ENCODE measurements around the gene INIP.
A peak's percentile ranks its signal among the peaks of the same experiment; 100 is the strongest.
"Not testable (repeated sequence)": the region's sequence is repeated elsewhere in the genome, so short reads cannot be mapped to it uniquely, and the experiment has no call there.

INIP gene

GRCh38 chr9:112734892-112735291 is 17.0 kb upstream of the INIP start:
- DNase-seq (ENCODE audit: low spot score) = no peak

- DNase-seq (ENCODE audit: low spot score) = no peak
These were observed 14.1 kb upstream of the INIP start for GRCh38 chr9:112731971-112732370.

- DNase-seq (ENCODE audit: low spot score) = no peak
These were observed 10.5 kb upstream of the INIP start for GRCh38 chr9:112728401-112728800.

- DNase-seq (ENCODE audit: low spot score) = no peak
These were observed 8.5 kb upstream of the INIP start for GRCh38 chr9:112726428-112726827.

- DNase-seq (ENCODE audit: low spot score) = no peak
These were observed 8.0 kb upstream of the INIP start for GRCh38 chr9:112725961-112726360.

- DNase-seq (ENCODE audit: low spot score) = not testable (repeated sequence)
These were observed 4.8 kb upstream of the INIP start for GRCh38 chr9:112722749-112723148.

DNA sequence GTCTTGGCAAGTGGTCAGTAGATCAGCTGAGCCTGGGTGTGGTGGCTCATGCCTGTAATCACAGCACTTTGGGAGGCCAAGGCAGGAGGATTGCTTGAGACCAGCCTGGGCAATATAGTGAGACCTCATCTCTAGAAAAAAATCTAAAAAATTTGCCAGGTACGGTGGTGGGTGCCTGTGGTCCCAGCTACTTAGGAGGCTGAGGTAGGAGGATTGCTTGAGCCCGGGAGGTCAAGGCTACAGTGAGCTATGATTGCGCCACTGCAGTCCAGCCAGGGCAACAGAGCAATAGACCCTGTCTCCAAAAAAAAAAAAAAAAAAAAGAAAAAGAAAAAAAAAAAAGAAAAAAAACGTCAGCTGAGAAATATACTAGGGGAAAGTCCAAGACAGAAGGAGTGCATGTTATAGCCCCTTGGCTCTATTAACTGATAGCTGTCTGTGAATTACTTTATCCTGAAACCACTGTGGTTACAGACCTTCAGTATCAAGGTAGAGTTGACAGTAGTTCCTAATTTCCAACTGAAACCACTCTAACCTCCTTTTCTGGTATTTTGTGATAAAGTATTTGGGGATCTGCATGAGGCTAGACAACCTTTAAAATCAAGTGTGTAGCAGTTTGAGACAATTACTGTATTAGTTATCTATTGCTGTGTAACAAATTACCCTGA is 2.3 kb upstream of the INIP start:
- DNase-seq (ENCODE audit: low spot score) = no peak

- no peak for DNase-seq (ENCODE audit: low spot score)
These were observed 1.8 kb upstream of the INIP start for GRCh38 chr9:112719696-112720095.

- no peak for DNase-seq (ENCODE audit: low spot score)
These were observed 1.3 kb upstream of the INIP start for GRCh38 chr9:112719241-112719691.

DNA sequence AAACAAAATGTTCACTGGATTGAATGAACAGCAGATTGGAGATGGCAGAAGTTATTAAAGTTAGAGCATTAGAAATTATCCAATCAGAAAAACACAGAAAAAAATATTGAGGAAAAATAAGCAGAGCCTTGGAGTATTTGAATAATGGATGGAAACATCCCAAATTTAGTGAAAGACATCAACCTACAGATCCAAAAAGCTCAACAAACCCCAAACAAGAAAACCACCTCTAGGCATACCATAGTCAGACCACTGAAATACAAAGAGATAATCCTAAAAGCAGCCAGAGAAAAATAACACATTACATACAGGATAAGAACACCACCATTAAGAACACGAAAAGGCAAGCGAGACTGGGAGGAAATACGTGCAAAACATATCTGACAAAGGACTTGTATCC is 5.2 kb downstream of the INIP start:
- no peak for DNase-seq (ENCODE audit: low spot score)

GRCh38 chr9:112711050-112711689 is 6.7 kb downstream of the INIP start:
- DNase-seq (ENCODE audit: low spot score) = no peak

DNA sequence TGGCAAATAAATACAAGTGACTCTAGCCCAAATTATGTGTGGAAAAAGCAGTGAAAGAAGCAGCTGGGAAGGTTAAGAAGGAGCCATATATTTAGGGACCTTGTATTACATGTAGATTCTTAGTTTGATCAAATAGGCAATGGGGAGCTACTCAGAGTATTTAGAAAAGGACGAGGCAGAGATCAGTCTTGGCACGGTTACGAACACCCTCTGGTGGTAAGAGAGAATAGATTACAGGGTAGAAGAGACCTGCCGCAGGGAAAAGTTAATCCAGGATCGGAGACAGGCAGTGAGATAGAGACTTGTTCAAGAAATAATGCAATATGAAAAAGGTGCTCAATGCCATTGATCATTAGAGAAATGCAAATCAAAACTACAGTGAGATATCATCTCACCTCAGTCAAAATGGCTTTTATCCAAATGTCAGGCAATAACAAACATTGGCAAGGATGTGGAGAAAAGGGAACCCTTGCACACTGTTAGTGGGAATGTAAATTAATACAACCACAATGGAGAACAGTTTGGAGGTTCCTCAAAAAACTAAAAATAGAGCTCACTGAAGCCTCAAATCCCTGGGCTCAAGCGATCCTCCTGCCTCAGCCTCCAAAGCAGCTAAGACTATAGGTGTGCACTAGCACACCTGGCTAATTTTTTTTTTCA is 12.0 kb downstream of the INIP start:
- no peak for DNase-seq (ENCODE audit: low spot score)

- DNase-seq (ENCODE audit: low spot score) = no peak
These were observed 14.6 kb downstream of the INIP start for GRCh38 chr9:112703304-112703703.

DNA sequence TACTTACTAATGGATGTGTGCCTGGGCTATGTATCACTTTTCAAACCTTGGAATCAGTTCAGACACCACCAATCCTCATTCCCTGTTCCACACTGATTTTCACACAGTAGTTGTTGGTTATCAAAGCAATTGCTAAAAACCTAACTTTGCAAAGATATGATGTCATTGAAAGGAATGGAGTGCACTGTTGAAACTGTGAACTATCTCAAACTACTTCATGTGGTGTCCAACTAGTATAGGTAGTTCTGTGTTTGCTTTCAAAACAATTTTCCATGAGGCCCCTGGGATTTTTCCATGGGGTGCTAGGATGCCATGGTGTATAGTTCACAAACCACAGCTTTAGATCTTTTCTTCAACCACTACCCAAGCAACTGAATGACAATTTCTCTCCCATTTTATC is 17.8 kb downstream of the INIP start:
- no peak for DNase-seq (ENCODE audit: low spot score)

- DNase-seq (ENCODE audit: low spot score) = peak; percentile 9
These were observed 18.7 kb downstream of the INIP start for GRCh38 chr9:112699230-112699629.

GRCh38 chr9:112696461-112696860 is 21.5 kb downstream of the INIP start:
- no peak for DNase-seq (ENCODE audit: low spot score)

- DNase-seq (ENCODE audit: low spot score) = no peak
These were observed 23.0 kb downstream of the INIP start for GRCh38 chr9:112694706-112695555.

GRCh38 chr9:112689161-112689740 is 28.7 kb downstream of the INIP start:
- no peak for DNase-seq (ENCODE audit: low spot score)

GRCh38 chr9:112680731-112681402 is 37.0 kb downstream of the INIP start:
- DNase-seq (ENCODE audit: low spot score) = no peak

DNA sequence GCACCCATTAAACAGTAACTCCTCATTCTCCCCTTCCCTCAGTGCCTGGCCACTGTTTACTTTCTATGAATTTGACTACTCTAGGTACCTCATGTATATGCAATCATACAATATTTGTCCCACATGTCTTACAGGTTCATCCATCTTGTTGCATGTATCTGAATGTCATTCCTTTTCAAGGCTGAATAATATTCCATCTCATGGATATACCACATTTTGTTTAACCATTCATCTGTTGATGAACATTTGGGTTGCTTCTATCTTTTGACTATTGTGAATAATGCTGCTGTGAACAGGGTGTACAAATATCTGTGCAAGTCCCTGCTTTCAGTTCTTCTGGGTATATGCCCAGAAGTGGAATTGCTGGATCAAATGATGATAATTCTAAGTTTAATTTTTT is 40.9 kb downstream of the INIP start:
- no peak for DNase-seq (ENCODE audit: low spot score)

- not testable (repeated sequence) for DNase-seq (ENCODE audit: low spot score)
These were observed 44.7 kb downstream of the INIP start for GRCh38 chr9:112673221-112673620.

Measured in CD4-positive, alpha-beta T cell treated with Interleukin-2 at 100 ng/mL for 4 hours (primary cell).